Adrenal gland (tissue), 12 donors: ENCODE data around the gene CREB5. TPM values are rescaled to one million over a fixed set of nuclear protein-coding genes. Genes with fewer than 3 reads are reported as not detected.

Experiments used
- DNase-seq, 7 donors: peaks; one replicate each; pipeline ENCODE4 v3.0.0-alpha.2; 2019 to 2020
- H3K27ac ChIP-seq, 5 donors: fragments of 200-600 bp; sonication (generic) in 4 of 5; 1 replicate in 3 of 5; 2 replicates in 2 of 5; pipeline versions ENCODE4 v1.5.1 to v1.8.0; 2016 to 2020; ENCODE audit warnings: mild to moderate bottlenecking in 1 of 5
- H3K27me3 ChIP-seq: fragments of 200-600 bp; 2 replicates; pipeline ENCODE4 v1.8.0; 2021
- H3K36me3 ChIP-seq, 2 donors: fragments of 200-600 bp; replicated peaks in 1 of 2; 1 replicate in 1 of 2; 2 replicates in 1 of 2; pipeline versions ENCODE4 v1.5.1 to v1.8.0; 2018 to 2022
- H3K4me1 ChIP-seq, 2 donors: fragments of 200-600 bp; replicated peaks in 1 of 2; 1 replicate in 1 of 2; 2 replicates in 1 of 2; pipeline versions ENCODE4 v1.5.1 to v1.8.0; 2018 to 2021
- H3K4me3 ChIP-seq, 4 donors: fragments of 200-600 bp; sonication (generic) in 3 of 4; one replicate each; pipeline ENCODE4 v1.5.1; 2016 to 2018
- H3K9me3 ChIP-seq, 3 donors: fragments of 200-600 bp; sonication (generic) in 1 of 3; replicated peaks in 1 of 3; 1 replicate in 2 of 3; 2 replicates in 1 of 3; pipeline versions ENCODE4 v1.5.1 to v1.8.0; 2016 to 2021
- POLR2A ChIP-seq, 2 donors: fragments of 450-650 bp; IDR thresholded peaks; one replicate each; pipeline ENCODE4 v1.6.1; 2017; ENCODE audit warnings: antibody characterized with exemption in 2 of 2, mild to moderate bottlenecking in 2 of 2, moderate library complexity in 1 of 2
- WGBS, 4 donors: extraction: QIAGEN DNeasy Blood & Tissue Kit in 2 of 4; methylation state at CpG; one replicate each; pipeline versions ENCODE4 v1.1.5 to v1.1.7; 2013 to 2017; 5-methylcytosine and 5-hydroxymethylcytosine counted together
- intact Hi-C, 2 donors: fragments of 100-400 bp; cut with DNase I; formaldehyde crosslinking; loops; one replicate each; pipeline versions ENCODE4 v1.14.1 to v1.15.0; 2022 to 2023
- polyA plus RNA-seq, 3 donors: library from polyadenylated mRNA; stranded (reverse); fragments of 200-250 nt in 2 of 3; fragments of 350-450 nt in 1 of 3; fragmentation: Illumina TruSeq in 1 of 3; extraction: RNeasy Lipid Tissue Mini Kit (QIAGEN cat#74804) in 1 of 3; gene quantifications; one replicate each; pipeline ENCODE4 v1.2.3, GENCODE V29; 2013 to 2014
- total RNA-seq, 9 donors: library from RNA; depleted of rRNA in 4 of 9; stranded (reverse); fragments of >200 nt in 4 of 9; fragments of 120-200 nt in 1 of 9; fragmentation: NEBNext Ultra II Directional in 1 of 9; extraction: Animal tissue kit (Norgen Biotek cat#: 25700) in 1 of 9; gene quantifications; one replicate each; pipeline versions ENCODE4 v1.1.0 to v1.2.4, GENCODE V29; 2013 to 2023
- TF ChIP-seq, protein P1 (sequence below), 6 experiments: fragments of 450-650 bp in 4 of 6; fragments of 200-600 bp in 2 of 6; sonication (generic) in 1 of 6; IDR thresholded peaks; 1 replicate in 5 of 6; 2 replicates in 1 of 6; pipeline versions ENCODE4 v1.5.1 to v1.8.0; 2016 to 2021; ENCODE audit warnings: antibody characterized with exemption in 6 of 6, mild to moderate bottlenecking in 2 of 6, moderate library complexity in 1 of 6
- donor health status: healthy with polysubstance abuse.
- donor health status: Bipolar disorder and iron deficiency.
- donor health status: DM: yes; HTN: yes; CAD: no.
- donor health status: DM: no; HTN: no; CAD: no.
- donor health status: DM: no; HTN: no; CAD: no.
- donor health status: DM: yes; HTN: yes; CAD: no.

Gene CREB5
- total and polyA plus RNA-seq, 12 donors = 0.69 to 5.4 (median 1.3) TPM

DNA sequence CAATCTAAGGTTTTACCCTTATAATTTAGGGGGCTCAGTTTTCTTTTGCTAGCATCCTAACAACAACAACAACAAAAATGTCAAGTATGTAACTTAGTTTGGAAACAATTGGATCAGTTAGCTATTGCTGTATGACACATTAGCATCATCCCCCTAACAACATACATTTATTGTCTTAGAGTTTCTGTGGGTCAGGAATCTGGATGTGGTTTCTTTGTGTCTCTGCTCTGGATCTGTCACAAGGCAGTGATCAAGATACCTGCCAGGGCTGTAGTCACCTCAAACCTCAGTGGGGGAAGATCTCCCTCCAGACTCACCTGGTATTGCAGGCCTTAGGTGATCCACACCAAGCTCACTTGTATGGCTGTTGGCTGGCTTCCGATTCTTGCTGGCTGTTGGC is 18.3 kb downstream of the CREB5 start:
- TF ChIP-seq, protein P1, sequence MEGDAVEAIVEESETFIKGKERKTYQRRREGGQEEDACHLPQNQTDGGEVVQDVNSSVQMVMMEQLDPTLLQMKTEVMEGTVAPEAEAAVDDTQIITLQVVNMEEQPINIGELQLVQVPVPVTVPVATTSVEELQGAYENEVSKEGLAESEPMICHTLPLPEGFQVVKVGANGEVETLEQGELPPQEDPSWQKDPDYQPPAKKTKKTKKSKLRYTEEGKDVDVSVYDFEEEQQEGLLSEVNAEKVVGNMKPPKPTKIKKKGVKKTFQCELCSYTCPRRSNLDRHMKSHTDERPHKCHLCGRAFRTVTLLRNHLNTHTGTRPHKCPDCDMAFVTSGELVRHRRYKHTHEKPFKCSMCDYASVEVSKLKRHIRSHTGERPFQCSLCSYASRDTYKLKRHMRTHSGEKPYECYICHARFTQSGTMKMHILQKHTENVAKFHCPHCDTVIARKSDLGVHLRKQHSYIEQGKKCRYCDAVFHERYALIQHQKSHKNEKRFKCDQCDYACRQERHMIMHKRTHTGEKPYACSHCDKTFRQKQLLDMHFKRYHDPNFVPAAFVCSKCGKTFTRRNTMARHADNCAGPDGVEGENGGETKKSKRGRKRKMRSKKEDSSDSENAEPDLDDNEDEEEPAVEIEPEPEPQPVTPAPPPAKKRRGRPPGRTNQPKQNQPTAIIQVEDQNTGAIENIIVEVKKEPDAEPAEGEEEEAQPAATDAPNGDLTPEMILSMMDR (IDR thresholded peaks at IDR 0.05) = no peak
- TF ChIP-seq POLR2A (IDR thresholded peaks at IDR 0.05) = no peak
- H3K4me3 ChIP-seq = no peak overlapping the region
- H3K27me3 ChIP-seq = no peaks in the 10 kb centered on the region
- H3K27ac ChIP-seq = no peak overlapping the region
- H3K4me1 ChIP-seq = no peaks in the 10 kb centered on the region
- H3K36me3 ChIP-seq = no peaks in the 10 kb centered on the region
- intact Hi-C loops = no loop called here
- no peaks in the 10 kb centered on the region for H3K9me3 ChIP-seq
- WGBS, 4 donors = 84 to 100% methylated on average over 1 of the region's 1 CpG; no CpG with 5 or more reads in 2 of the 4 donors
- DNase-seq = no peak

DNA sequence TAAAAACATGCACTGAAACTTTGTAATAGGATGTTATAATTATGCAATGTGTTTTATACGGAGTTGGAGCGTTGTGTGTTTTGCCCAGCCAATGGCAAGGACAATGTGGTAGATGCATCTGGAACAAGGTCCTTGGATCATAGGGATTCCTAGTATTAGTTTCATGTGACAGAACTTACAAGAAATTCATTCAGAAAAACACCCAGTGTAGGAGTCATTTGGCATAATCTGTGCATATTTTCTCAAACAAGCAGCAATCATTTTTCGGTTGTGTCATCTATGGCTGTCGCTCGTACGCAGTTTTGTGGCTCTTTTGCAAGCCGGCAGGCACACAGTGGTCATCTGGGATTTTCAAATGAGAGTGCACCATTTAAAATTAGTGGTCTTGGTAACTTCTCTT is 19.8 kb downstream of the CREB5 start:
- intact Hi-C loops = no loop called here
- peak in 1 of 7 donors; percentile 2 for DNase-seq

DNA sequence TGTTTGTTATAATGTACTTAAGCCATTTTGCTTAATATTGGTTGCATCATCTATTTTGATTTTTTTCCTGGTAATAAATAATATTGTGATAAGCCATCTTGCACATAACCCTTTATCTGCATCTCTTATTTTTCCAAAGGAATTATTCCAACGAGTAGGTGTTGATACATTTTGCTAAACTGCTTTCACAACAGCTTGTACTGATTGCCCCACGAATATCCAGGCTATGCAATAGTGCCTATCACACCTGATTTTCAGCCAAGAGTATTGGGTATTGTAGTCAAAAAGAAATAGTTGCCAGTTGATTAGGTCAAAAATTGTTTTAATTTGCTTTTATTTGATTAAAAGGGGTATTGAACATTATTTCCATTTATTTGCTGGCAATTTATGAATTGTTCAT is 20.7 kb downstream of the CREB5 start:
- intact Hi-C loops = no loop called here
- TF ChIP-seq POLR2A (IDR thresholded peaks at IDR 0.05) = no peak

More for the DNA sequence above, 19.8 kb downstream of the CREB5 start:
- H3K9me3 ChIP-seq = no peaks in the 10 kb centered on the region
- no peaks in the 10 kb centered on the region for H3K27me3 ChIP-seq
- no peak overlapping the region for H3K4me3 ChIP-seq
- H3K4me1 ChIP-seq = no peaks in the 10 kb centered on the region
- WGBS, 4 donors = 79 to 85% (median 84%) methylated on average over 7 of the region's 7 CpGs
- H3K36me3 ChIP-seq = no peaks in the 10 kb centered on the region
- no peak for TF ChIP-seq POLR2A (IDR thresholded peaks at IDR 0.05)
- TF ChIP-seq, protein P1 (IDR thresholded peaks at IDR 0.05) = no peak
- no peak overlapping the region for H3K27ac ChIP-seq

DNA sequence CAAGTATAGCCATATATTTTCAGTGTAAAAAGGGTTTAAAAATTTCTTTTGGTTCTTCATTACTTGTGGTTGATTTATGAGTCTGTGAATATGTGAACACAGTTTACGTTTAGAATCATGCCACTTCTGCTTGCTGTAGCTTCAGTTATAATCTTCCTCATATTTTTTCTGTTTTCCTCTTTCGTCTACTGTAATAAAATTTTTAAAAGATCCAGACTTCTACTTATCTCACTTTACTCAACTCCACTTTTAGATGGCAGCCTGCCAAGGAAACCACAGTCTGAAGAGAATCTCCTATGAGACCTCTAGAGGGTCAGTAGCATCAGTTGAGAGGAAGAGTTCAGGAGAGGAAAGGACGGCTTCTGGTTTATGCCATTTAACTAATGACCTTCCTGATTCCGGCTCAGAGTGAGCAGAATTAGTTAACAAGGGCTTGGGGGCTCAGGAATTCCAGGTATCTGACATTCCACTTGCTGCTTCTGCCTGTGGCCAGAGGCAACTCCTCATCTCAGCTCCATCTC is 21.4 kb downstream of the CREB5 start:
- TF ChIP-seq, protein P1 (IDR thresholded peaks at IDR 0.05) = no peak
- TF ChIP-seq POLR2A (IDR thresholded peaks at IDR 0.05) = no peak
- H3K36me3 ChIP-seq = no peaks in the 10 kb centered on the region
- peak in 4 of 7 donors; percentile 12 to 35 (median 28) for DNase-seq
- H3K4me3 ChIP-seq = no peak overlapping the region
- 35 to 45% (median 35%) methylated on average over 4 of the region's 4 CpGs for WGBS, 4 donors
- H3K9me3 ChIP-seq = no peaks in the 10 kb centered on the region
- H3K27ac ChIP-seq = no peak overlapping the region
- H3K4me1 ChIP-seq = no peaks in the 10 kb centered on the region
- intact Hi-C loops = no loop called here
- H3K27me3 ChIP-seq = peaks cover 5% of the 10 kb centered on the region

More for the DNA sequence above, 20.7 kb downstream of the CREB5 start:
- 35 to 52% (median 42%) methylated on average over 2 of the region's 2 CpGs for WGBS, 4 donors
- Histone ChIP-seq H3K9me3 (no peaks in the 10 kb centered on the region), H3K36me3 (no peaks in the 10 kb centered on the region), H3K27ac (no peak overlapping the region), H3K27me3 (peaks cover 3% of the 10 kb centered on the region), H3K4me1 (no peaks in the 10 kb centered on the region), H3K4me3 (no peak overlapping the region)
- no peak for DNase-seq

DNA sequence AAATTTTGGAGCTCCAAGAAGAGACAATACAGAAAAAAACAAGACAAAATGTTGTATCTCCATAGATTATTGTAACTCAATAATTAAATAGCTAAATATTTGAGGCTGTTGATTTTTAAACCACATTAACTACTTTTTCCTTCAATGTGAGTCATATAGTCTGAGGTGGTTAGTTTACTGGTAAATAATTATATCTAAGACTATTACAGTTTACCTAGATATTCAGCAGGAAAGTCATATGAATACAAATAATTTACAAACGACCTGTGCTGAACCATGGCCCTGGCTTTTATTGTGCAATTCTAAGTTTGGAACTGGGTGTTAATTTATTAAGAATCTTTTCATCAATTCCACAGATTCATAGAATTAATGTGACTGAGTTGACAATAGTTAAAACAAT is 22.2 kb downstream of the CREB5 start:
- WGBS, 4 donors = 39 to 53% (median 49%) methylated on average over 1 of the region's 1 CpG
- H3K27me3 ChIP-seq = peaks cover 5% of the 10 kb centered on the region
- DNase-seq = no peak
- no peak overlapping the region for H3K4me3 ChIP-seq
- TF ChIP-seq POLR2A (IDR thresholded peaks at IDR 0.05) = no peak
- TF ChIP-seq, protein P1 (IDR thresholded peaks at IDR 0.05) = no peak
- H3K4me1 ChIP-seq = no peaks in the 10 kb centered on the region
- no peaks in the 10 kb centered on the region for H3K36me3 ChIP-seq
- H3K9me3 ChIP-seq = no peaks in the 10 kb centered on the region
- H3K27ac ChIP-seq = no peak overlapping the region
- intact Hi-C loops = no loop called here
